Posterior vena cava (tissue), 2 donors: Measurements from ENCODE around the gene BRINP3. TPM values are rescaled to one million over a fixed set of nuclear protein-coding genes. Genes with fewer than 3 reads are reported as not detected.

Source experiments
- DNase-seq: peaks from one replicate; pipeline ENCODE4 v3.0.0-alpha.2; 2020; ENCODE audit warnings: low spot score
- intact Hi-C, 2 donors: fragments of 100-400 bp; cut with DNase I; formaldehyde crosslinking; loops; one replicate each; pipeline versions ENCODE4 v1.14.1 to v1.14.2; 2022 to 2023
- total RNA-seq, 2 donors: library from RNA; stranded (reverse); fragmentation: NEBNext Ultra II Directional; extraction: Animal tissue kit (Norgen Biotek cat#: 25700); gene quantifications; one replicate each; pipeline ENCODE4 v1.2.1, GENCODE V29; 2021
- donor health status: DM: yes; HTN: yes; CAD: no.
- donor health status: DM: yes; HTN: yes; CAD: no.

The BRINP3 gene
- total RNA-seq, 2 donors from 2014 or later: 0.28 TPM; not detected in 1

DNA sequence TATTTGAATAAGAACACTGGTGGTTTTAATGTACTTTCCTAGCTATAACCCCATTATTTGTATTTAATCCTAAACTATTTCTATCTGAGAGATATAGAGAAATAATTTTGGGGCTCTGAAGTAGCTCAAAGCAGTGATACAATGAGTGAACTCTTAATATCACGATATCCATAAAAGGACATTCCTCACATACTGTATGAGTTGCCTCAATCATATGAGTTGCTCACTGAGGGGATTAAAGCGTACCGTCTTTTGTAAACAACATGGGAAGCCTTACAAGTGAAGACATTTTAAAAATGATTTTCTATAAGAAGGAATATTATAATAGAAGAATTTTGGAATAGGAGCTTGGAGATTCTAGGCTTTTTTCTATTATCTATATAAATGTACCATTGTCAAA lies 21.5 kb downstream of the BRINP3 start:
- intact Hi-C loops: no loop called here
- no peak for DNase-seq

DNA sequence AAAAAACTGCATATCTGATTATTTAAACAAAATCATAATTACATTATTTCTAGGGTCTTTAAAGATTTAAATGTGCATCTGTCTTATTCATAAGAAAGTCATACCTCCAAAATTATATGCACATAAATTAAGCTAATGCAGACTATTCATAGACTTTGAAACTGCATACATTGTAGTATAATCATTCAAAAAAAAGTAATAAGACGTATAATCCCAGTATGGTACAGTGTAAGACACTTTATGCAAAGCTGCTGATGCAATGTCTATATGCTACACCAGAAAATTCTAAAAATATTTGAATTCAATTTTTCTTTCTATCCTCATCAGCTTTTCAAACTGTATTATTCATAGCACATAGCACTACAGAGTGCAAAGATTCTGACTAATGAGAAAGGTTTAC lies 22.0 kb downstream of the BRINP3 start:
- intact Hi-C loops: no loop called here
- DNase-seq: no peak

DNA sequence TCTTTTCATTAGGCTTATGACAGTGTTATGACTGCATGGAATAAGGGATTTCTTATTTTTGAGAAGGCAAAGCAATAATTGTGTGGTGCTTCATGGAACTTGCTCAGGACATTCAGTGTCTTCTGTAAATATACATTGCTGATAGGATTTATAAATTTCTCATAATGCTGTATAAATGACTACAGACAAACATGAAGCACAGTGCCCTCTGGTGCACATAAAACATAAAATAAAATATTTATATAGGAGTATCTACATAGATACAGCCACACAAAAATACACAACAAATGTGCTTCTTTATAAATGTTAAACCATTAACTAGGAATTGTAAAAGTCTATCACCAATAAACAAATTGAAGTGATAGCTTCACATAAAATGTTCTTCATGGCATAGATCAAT lies 24.1 kb downstream of the BRINP3 start:
- intact Hi-C loops: no loop called here
- DNase-seq: no peak

DNA sequence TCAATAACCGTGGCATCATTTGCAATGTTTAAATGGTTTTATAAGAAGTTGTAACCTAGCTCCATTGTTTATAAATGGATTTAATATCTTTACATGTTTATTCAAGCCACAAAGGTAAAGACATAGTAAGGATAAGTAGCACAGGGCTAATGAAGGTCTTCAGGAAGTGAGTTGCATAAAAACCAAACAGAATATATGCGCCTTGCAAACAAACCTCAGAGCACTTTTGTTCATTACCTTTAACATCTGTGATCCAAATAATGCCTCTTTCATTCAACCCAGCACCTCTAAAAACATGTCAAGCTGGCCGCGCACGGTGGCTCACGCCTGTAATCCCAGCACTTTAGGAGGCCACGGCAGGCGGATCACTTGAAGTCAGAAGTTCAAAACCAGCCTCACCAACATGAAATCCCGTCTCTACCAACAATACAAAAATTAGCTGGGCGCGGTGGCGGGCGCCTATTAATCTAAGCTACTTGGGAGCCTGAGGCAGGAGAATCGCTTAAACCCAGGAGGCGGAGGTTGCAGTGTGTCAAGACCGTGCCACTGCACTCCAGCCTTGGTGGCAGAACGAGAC lies 25.3 kb downstream of the BRINP3 start:
- DNase-seq: no peak
- intact Hi-C loops: no loop called here

DNA sequence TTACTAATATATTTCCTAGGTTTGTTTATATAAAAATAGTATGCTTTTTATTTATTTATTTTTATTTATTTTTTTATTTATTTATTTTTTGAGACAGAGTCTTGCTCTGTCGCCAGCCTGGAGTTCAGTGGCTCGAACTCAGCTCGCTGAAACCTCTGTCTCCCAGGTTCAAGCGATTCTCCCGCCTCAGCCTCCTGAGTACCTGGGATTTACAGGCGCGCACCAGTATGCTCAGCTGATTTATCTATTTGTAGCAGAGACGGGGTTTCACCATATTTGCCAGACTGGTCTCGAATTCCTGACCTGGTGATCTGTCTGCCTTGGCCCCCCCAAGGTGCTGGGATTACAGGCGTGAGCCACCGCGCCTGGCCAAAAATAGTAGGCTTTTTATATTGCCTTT lies 33.2 kb downstream of the BRINP3 start:
- intact Hi-C loops: loop anchor here in 1 of 2 donors (1.0 kb wide), 1 partner anchor 21 kb away; no protein-coding TSS in a partner anchor
- no peak for DNase-seq

DNA sequence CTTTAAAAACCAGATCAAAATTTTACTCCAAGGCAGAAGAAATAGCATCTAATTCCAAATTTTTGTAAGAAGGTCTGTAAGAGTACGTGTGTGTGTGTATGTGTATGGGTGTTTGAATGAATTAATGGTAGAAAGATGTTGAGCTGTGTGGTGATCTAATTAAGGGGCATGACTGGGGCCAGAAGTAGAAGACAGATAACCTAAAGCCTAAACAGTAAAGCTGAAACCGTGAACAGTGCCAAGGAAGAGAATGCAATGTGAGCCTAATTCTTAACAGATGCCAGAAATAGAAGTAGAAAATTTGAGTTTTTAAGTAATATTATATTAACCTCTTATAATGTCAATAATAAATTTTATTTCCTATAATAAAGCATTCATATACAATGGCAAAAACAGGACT lies 38.2 kb downstream of the BRINP3 start:
- intact Hi-C loops: no loop called here

DNA sequence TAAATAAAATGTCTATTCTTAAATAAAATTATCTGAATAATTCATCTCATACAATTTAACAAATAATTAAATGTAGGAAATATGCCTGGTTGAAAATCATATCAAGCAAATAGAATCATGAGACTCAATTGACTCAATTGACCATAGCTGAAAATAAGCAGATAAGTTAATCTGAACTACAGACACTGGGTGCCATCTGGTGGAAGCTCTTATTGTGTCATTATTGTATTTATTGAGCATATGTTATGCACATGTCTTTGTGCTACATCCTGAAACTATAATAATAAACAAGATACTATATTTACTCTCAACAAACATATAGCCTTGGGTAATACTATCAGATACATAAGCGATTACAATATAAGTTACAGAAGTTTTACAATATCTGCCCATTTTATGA lies 41.0 kb downstream of the BRINP3 start:
- no peak for DNase-seq
- intact Hi-C loops: no loop called here

More for the DNA sequence above, 38.2 kb downstream of the BRINP3 start:
- no peak for DNase-seq

DNA sequence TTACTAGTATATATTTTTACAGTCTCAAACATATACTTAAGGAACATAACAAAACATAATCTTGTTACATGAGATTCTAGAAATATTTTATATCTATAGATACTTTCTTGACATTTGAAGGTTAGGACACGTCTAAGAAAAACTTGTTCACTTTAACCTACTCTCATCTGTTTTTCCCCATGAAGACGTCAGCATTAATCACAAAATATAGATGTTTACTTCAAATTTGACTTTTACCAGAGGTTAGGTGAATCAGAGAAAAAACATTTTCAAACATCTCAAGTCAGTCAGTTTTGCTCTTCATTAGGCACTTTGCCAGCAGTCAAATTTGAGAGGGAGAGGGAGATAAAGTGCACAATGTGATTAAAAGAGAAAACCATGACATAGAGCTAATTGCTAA lies 47.7 kb downstream of the BRINP3 start:
- no peak for DNase-seq
- intact Hi-C loops: no loop called here

DNA sequence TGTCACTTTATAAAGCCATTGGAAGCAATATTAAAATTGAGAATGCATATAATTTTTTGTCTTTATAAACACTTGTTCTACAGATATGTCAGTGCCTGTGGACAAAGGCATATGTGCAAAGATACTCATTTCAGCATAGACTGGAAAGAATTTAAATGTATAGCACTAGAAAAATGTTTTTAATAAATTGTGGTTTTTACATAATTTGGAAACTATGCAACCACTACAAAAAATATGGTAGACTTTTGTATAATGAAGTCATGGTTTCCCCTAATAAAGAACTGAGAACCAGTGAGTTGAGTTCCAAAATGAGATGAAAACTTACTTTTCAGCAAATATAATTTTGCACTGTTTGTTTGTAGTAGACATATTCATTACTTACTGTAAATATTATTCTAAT lies 48.5 kb downstream of the BRINP3 start:
- intact Hi-C loops: no loop called here

DNA sequence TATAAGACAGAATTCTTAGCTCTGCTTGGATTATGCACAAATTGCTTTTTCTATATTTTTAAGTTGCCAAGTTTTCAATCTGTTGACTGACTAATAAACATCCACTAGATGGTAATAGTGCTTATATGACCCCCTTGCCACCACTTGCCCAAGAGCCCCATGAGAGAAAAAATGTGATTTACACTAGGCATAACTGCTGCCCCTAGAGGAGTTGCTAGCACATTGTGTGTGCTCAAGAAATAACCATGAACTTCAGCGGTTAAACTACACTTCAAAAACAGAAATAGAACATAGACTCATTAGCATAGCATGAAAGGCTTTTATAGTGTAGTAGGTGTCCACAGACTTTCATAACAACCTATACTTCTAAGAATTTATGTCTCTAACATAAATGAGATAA lies 61.4 kb downstream of the BRINP3 start:
- no peak for DNase-seq
- intact Hi-C loops: no loop called here

More for the DNA sequence above, 48.5 kb downstream of the BRINP3 start:
- DNase-seq: no peak

DNA sequence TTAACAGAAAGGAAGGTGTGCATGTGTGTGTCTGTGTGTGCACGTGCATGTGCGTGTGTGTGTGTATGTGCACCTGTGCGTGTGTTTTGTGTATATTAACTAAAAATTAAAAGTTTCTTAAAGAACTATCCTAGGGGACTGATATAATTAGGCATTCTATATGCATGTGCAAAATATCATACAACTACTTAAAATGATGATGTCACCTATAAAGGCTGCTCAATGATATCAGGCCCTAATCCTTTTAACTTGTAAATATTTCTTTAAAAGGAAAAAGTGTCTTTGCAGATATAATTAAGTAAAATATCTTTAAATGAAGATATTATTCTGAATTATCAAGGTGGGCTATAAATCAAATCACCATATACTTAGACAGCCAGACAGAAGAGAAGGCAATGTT lies 64.5 kb downstream of the BRINP3 start:
- intact Hi-C loops: no loop called here
- DNase-seq: no peak

DNA sequence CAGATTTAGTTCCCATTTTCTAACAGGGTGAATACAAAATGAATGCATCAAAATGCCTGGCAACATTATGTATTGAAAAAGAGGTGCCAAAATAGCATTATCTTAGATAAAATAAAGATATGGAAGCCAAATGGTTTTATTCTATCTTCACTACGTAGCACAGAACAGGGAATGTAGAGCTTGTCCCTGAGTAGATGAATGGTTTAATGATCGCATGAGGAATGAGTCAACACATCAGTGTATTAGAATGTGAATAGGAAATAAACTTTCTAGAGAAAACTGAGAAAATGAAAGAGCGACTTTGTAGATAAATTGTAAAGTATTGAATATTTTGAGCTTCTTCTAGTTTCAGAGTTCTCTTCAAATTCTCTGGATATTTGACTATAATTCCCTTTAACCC lies 74.3 kb downstream of the BRINP3 start:
- intact Hi-C loops: no loop called here
- DNase-seq: no peak

DNA sequence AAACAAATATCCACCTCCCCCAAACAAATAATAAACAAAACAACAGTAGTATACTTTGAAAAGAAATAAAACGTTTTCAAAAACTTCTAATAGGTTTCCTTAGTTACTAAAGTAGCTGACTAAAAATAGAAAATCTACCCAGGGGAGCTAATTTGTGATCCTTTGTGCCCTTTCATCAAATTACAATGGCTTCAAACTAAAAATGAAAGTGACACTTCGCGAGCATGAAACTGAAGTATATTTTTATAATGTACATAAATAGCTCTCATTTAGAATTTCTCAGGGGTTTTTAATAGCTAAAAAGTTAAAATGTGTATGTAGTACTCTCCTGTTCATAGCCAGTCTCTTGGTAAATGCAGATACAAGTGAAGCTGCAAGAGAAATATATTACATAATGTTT lies 78.4 kb downstream of the BRINP3 start:
- intact Hi-C loops: no loop called here
- no peak for DNase-seq

DNA sequence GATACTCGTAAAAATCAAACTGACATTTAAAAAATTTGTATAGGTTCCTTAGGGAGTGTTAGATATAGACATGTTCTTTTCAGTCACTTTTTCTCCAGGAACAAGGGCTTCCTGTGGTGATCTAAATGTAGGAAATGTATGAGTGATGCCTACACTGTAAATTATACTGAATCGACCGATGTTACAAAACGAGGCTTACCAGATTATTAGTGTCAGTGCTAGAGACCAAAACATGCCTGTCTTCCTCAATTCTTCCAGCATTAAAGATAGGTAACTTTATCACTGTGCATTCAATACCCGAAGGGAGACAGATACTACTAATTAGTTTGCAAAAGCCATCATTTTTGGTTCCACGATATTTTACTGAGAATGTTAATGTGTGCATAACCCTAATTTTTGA lies 86.1 kb downstream of the BRINP3 start:
- no peak for DNase-seq
- intact Hi-C loops: loop anchor here in 1 of 2 donors (5.0 kb wide), 1 partner anchor 1966 kb away; no protein-coding TSS in a partner anchor

DNA sequence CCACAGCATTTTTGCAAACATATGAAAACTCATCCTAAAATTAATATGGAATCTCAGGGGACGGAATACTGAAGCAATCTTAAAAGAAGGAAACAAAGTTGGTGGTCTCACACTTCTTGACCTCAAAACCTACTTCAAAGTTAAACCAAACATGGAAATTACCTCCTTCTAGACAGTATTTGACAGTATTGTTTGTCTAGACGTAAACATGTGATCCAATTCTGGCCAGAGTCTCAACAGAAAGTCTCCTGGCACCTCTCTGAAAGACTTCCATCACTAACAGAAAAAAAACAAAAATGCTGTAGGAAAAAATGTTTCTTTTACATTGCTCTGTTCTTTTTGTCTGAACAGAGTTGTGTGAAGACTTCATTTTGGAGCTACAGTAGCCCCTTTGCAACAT lies 99.7 kb downstream of the BRINP3 start:
- DNase-seq: no peak
- intact Hi-C loops: no loop called here

DNA sequence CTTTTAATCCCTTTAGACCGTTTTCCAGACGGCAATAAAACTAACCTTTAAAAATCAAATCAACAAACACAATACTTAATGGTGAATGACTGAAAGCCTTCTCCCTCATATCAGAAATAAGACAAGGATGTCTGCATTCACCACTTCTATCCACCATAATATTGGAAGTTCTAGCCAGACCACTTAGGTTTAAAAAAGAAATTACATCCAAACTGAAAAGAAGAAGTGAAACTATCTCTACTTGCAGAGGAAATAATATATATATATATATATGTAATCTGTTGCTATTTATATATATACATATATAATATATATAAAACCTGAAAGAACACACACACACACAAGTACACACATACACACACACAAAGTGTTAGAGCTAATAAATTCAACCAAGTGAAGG lies 100.4 kb downstream of the BRINP3 start:
- intact Hi-C loops: no loop called here
- DNase-seq: no peak

DNA sequence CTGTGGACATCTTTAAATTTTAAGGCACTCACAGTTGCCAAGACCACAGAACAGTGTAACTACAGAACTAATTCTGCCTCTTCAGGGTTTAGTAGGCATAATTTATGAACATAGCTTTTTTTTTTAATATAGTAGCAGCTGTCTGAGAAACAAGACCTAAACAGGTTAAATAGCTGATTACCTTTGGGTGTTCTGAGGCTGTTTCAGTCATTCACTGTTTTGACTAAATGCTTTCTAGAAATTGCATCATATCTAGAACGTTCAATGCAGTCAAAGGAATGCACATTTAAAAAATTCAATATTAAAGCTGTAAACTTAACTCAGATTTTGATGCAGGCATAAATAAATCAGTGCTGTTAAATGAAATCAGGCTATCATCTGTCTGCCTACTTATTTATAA lies 101.6 kb downstream of the BRINP3 start:
- DNase-seq: no peak
- intact Hi-C loops: no loop called here

DNA sequence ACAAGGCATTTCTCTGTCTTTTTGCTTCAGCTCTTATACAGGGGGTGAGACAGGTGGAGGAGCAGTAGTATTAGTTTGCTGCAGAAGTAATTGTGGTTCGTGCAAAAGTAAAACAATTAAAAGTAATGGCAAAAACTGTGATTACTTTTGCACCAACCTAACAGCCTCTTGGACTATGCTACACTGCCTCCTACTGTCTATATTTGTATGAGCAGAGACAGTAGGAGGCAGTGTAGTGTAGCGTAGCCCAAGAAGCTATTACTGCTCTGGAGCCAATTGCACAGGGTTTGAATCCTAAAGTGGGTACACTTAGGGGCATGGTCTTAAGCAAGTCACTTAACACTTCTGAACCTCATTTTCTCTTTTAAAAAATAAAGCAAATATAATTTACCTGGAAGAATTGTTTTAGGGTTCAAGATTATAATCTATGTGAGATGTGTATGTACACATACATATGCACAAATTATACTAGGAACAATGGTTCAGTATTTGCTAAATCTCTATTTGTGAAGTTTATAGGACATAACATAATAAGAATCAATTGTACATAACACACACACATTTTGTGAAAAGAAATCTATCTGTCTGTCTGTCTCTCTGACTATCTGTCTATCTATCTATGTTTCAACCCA lies 103.8 kb downstream of the BRINP3 start:
- intact Hi-C loops: no loop called here
- no peak for DNase-seq

DNA sequence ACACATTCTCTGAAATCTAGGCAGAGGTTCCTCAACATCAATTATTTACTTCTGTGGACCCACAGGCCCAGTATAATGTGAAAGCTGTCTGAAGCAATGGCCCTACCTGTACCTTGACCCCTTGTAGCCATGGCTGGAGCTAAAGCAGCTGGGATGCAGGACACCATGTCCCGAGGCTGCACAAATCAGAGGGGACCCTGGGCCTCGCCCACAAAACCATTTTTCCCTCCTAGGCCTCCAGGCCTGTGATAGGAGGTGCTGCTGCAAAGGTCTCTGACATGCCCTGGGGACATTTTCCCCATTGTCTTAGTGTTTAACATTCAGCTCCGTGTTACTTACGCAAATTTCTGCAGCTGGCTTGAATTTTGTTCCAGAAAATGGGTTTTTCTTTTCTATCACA lies 110.5 kb downstream of the BRINP3 start:
- DNase-seq: no peak
- intact Hi-C loops: loop anchor here in 1 of 2 donors (5.0 kb wide), 1 partner anchor 325 kb away; no protein-coding TSS in a partner anchor

DNA sequence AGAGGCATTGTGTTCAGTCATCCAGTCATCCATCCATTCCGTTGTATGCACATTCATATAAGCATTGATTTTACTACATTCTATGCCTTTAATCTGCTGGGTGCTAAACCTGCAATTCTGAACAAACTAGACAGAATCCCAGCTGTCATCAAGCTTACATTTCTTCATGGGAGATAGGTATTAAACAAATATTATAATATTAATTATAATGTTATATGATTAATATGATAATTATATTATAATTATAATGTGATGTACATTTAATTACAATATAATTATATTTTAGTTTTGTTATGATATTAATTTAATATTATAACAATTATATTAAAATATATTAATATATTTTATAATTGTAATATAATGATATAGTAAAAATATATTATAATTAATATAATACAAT lies 112.4 kb downstream of the BRINP3 start:
- DNase-seq: no peak
- intact Hi-C loops: loop anchor here in 1 of 2 donors (5.0 kb wide), 1 partner anchor 327 kb away; no protein-coding TSS in a partner anchor

DNA sequence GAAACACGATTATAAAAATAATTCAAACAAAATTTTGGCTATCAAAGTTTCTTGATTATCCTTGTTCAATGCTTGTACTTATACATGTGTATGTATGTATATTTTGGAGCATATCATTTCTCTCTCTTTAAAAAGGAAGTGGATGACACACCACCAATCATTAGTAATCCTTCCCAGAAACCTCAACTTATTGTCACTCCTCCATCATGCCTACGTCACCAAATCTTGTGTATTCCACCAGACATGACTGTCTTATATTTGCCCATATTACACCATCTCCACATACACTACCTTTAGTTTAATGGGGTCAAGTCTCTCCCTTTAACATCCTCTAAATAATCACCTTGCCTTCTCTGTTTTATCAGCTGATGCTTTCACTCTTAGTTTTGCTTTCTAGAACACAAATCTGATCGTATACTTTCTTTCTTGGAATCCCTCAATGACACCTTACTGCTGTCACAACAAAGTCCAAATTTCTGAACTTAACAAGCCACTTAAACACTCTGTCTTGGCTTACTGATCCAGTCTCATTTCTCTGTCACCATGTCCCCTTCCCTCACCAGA lies 124.0 kb downstream of the BRINP3 start:
- intact Hi-C loops: no loop called here
- DNase-seq: no peak
